ENCODE measurements around the gene MMADHC. TPM values are rescaled to one million over a fixed set of nuclear protein-coding genes. Genes with fewer than 3 reads are reported as not detected.

The MMADHC gene
- total and polyA plus RNA-seq, 2 of the 13 experiments (the other 11 are each of a cell fraction or from before 2014, with no cell fraction given) = 90.2 to 210 TPM

GRCh38 chr2:149587950-149588487 lies 444 bp upstream of the MMADHC start (continued):
- TF ChIP-seq ZBTB38 (CRISPR knock-in tag; IDR thresholded peaks at IDR 0.05) (no peak), ZNF484 (CRISPR knock-in tag; IDR thresholded peaks at IDR 0.05; ENCODE audit: borderline replicate concordance, low read depth) (no peak), TOPORS (CRISPR knock-in tag; IDR thresholded peaks at IDR 0.05) (no peak), PREB (CRISPR knock-in tag; IDR thresholded peaks at IDR 0.05) (no peak), CC2D1A (CRISPR knock-in tag; IDR thresholded peaks at IDR 0.05) (no peak), MXD3 (CRISPR knock-in tag; IDR thresholded peaks at IDR 0.05) (no peak), ZNF234 (CRISPR knock-in tag; conservative IDR thresholded peaks at IDR 0.05) (0 out of 2 replicates have a peak, but pooled peaks have one; percentile 0), TP53 (CRISPR knock-in tag; conservative IDR thresholded peaks at IDR 0.05) (no peak), ZNF253 (CRISPR knock-in tag; IDR thresholded peaks at IDR 0.05; ENCODE audit: borderline replicate concordance) (no peak), GLMP (CRISPR knock-in tag; IDR thresholded peaks at IDR 0.05; ENCODE audit: borderline replicate concordance) (no peak), ZNF616 (CRISPR knock-in tag; IDR thresholded peaks at IDR 0.05; ENCODE audit: low read depth) (no peak), ZNF24 (IDR thresholded peaks at IDR 0.05) (no peak), ZNF10 (CRISPR knock-in tag; IDR thresholded peaks at IDR 0.05; ENCODE audit: borderline replicate concordance, low read depth) (no peak), ZNF264 (CRISPR knock-in tag; IDR thresholded peaks at IDR 0.05) (peak; percentile 92; the same call in 1 of the 2 replicates), MTF2 (CRISPR knock-in tag; IDR thresholded peaks at IDR 0.05; ENCODE audit: borderline replicate concordance) (no peak), SNAPC4 (CRISPR knock-in tag; IDR thresholded peaks at IDR 0.05) (0 out of 2 replicates have a peak, but pooled peaks have one; percentile 7), ZNF740 (CRISPR knock-in tag; IDR thresholded peaks at IDR 0.05) (no peak), NCOA1 (CRISPR knock-in tag; IDR thresholded peaks at IDR 0.05) (no peak), DDIT3 (CRISPR knock-in tag; IDR thresholded peaks at IDR 0.05) (no peak), CENPBD1 (CRISPR knock-in tag; IDR thresholded peaks at IDR 0.05; ENCODE audit: borderline replicate concordance, low read depth) (no peak), GLI4 (CRISPR knock-in tag; IDR thresholded peaks at IDR 0.05; ENCODE audit: borderline replicate concordance) (no peak)

Data from HepG2 (cell line).